Measurements from ENCODE around the gene KY.

DNA sequence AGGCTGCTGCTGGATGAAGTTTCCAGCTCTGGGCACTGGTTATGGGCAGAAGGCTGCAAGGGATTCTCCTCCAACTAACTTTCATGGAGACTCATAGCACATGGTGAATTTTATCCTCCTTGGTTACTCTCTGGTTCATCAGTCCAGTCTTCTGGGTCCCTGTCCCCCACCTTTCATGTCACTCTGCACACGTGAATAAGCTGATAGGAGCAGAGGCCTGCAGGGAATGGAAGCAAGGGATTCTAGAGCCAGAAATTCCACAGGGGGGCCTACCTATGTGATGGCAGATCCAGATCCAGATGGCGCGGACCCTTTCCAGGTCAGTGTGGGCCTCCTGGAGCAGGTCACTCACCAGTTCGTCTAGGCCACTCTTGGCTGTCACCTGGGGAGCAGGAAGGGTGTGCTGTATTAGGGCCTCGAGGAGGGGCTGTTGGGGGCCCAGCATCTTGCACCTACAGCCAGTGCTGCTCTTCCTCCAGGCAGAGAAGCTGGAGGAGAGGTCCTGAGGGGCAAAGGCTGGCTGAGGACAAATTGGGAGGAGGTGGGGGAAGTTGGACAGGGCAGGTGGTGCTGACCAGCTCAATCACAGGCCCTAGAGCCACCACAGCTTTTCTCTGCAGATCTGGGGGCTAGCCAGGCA, 30.2 kb downstream of the KY start:
- TF ChIP-seq EZH2 (IDR thresholded peaks at IDR 0.05; ENCODE audit: borderline replicate concordance, low read length): no peak
- TF ChIP-seq, protein P1, sequence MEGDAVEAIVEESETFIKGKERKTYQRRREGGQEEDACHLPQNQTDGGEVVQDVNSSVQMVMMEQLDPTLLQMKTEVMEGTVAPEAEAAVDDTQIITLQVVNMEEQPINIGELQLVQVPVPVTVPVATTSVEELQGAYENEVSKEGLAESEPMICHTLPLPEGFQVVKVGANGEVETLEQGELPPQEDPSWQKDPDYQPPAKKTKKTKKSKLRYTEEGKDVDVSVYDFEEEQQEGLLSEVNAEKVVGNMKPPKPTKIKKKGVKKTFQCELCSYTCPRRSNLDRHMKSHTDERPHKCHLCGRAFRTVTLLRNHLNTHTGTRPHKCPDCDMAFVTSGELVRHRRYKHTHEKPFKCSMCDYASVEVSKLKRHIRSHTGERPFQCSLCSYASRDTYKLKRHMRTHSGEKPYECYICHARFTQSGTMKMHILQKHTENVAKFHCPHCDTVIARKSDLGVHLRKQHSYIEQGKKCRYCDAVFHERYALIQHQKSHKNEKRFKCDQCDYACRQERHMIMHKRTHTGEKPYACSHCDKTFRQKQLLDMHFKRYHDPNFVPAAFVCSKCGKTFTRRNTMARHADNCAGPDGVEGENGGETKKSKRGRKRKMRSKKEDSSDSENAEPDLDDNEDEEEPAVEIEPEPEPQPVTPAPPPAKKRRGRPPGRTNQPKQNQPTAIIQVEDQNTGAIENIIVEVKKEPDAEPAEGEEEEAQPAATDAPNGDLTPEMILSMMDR (conservative IDR thresholded peaks at IDR 0.05 in 1 of 2, IDR thresholded peaks at IDR 0.05 in 1 of 2; ENCODE audit: extremely low read depth in 1 of 2, insufficient read depth in 1 of 2, low read depth in 1 of 2, low read length in 2 of 2): no peak
